GM23338 (cell line): ENCODE results near the gene SH2D3C. TPM values are rescaled to one million over a fixed set of nuclear protein-coding genes. Genes with fewer than 3 reads are reported as not detected.

Source experiments
- ATAC-seq: fragments of 200-7000 bp; cut with Tn5 transposase; 3 replicates; pipeline ENCODE4 v1.9.1; 2020
- DNase-seq: peaks from one replicate; pipeline ENCODE4 v3.0.0-alpha.2; 2015; ENCODE audit warnings: low spot score
- H2AFZ ChIP-seq: fragments of 200-600 bp; sonication (generic); 2 replicates; pipeline ENCODE4 v1.8.0; 2016; ENCODE audit warnings: antibody characterized with exemption, mild to moderate bottlenecking, moderate library complexity
- H3F3A ChIP-seq: fragments of 200-600 bp; sonication (generic); replicated peaks from 2 replicates; pipeline ENCODE4 v1.8.0; 2017; ENCODE audit warnings: antibody characterized with exemption, mixed run types, low read depth
- H3K27ac ChIP-seq: fragments of 200-600 bp; sonication (generic); 2 replicates; pipeline ENCODE4 v1.6.1; 2016; ENCODE audit warnings: low read depth
- H3K27me3 ChIP-seq: fragments of 200-600 bp; sonication (generic); 2 replicates; pipeline ENCODE4 v1.8.0; 2016; ENCODE audit warnings: mild to moderate bottlenecking, mixed run types, moderate library complexity; ENCODE audit not compliant: insufficient read depth
- H3K36me3 ChIP-seq: fragments of 200-600 bp; sonication (generic); 2 replicates; pipeline ENCODE4 v1.8.0; 2016; ENCODE audit warnings: mild to moderate bottlenecking; ENCODE audit not compliant: insufficient read depth
- H3K4me1 ChIP-seq: fragments of 200-600 bp; sonication (generic); 2 replicates; pipeline ENCODE4 v1.8.0; 2016; ENCODE audit warnings: mild to moderate bottlenecking, moderate library complexity; ENCODE audit not compliant: insufficient read depth
- H3K4me2 ChIP-seq: fragments of 200-600 bp; sonication (generic); 2 replicates; pipeline ENCODE4 v1.7.1; 2017; ENCODE audit warnings: mixed run types
- H3K4me3 ChIP-seq: fragments of 200-600 bp; sonication (generic); 2 replicates; pipeline ENCODE4 v1.6.1; 2016; ENCODE audit warnings: mixed run types
- H3K79me2 ChIP-seq: fragments of 200-600 bp; sonication (generic); replicated peaks from 2 replicates; pipeline ENCODE4 v1.8.0; 2017; ENCODE audit warnings: mild to moderate bottlenecking; ENCODE audit not compliant: insufficient read depth
- H3K9me2 ChIP-seq: fragments of 200-600 bp; sonication (generic); 2 replicates; pipeline ENCODE4 v1.8.0; 2017; ENCODE audit not compliant: insufficient read depth
- H4K20me1 ChIP-seq: fragments of 200-600 bp; sonication (generic); replicated peaks from 2 replicates; pipeline ENCODE4 v1.8.0; 2017; ENCODE audit warnings: mild to moderate bottlenecking; ENCODE audit not compliant: insufficient read depth
- H3K27ac Mint-ChIP-seq: 2 replicates; pipeline ENCODE4 v1.8.0; 2020; ENCODE audit warnings: inconsistent platforms, mild to moderate bottlenecking, moderate library complexity, mixed read lengths
- H3K27me3 Mint-ChIP-seq: 3 replicates; pipeline ENCODE4 v1.8.0; 2022; ENCODE audit warnings: low read depth, mild to moderate bottlenecking, moderate library complexity, mixed read lengths, inconsistent platforms; ENCODE audit not compliant: insufficient read depth, poor library complexity
- H3K36me3 Mint-ChIP-seq: 3 replicates; pipeline ENCODE4 v1.8.0; 2021; ENCODE audit warnings: low read depth, mild to moderate bottlenecking, inconsistent platforms, moderate library complexity, mixed read lengths
- H3K4me1 Mint-ChIP-seq: 3 replicates; pipeline ENCODE4 v1.8.0; 2020; ENCODE audit warnings: mild to moderate bottlenecking, inconsistent platforms, mixed read lengths
- H3K4me3 Mint-ChIP-seq: 3 replicates; pipeline ENCODE4 v1.8.0; 2021; ENCODE audit warnings: moderate library complexity, mild to moderate bottlenecking, inconsistent platforms, mixed read lengths
- H3K9me3 Mint-ChIP-seq: 3 replicates; pipeline ENCODE4 v1.8.0; 2020; ENCODE audit warnings: moderate library complexity, mild to moderate bottlenecking, inconsistent platforms, mixed read lengths
- CREB1 ChIP-seq: fragments of 250-450 bp; sonication (Bioruptor Pico); IDR thresholded peaks from 2 replicates; pipeline ENCODE4 v1.5.0; 2020; ENCODE audit warnings: low read depth, mild to moderate bottlenecking, moderate library complexity
- EZH2 ChIP-seq: fragments of 200-600 bp; sonication (generic); IDR thresholded peaks from one replicate; pipeline ENCODE4 v1.8.0; 2017; ENCODE audit warnings: antibody characterized with exemption, mild to moderate bottlenecking, low read depth; ENCODE audit not compliant: unreplicated experiment
- JUNB ChIP-seq: IDR thresholded peaks from one replicate; pipeline ENCODE4 v1.6.1; 2016; ENCODE audit warnings: antibody characterized with exemption; ENCODE audit not compliant: unreplicated experiment
- POLR2AphosphoS5 ChIP-seq: IDR thresholded peaks from 2 replicates; pipeline ENCODE4 v1.6.1; 2016; ENCODE audit warnings: antibody characterized with exemption, low read depth
- STAT1 ChIP-seq: IDR thresholded peaks from one replicate; pipeline ENCODE4 v1.6.1; 2016; ENCODE audit warnings: antibody characterized with exemption; ENCODE audit not compliant: unreplicated experiment
- ZNF114 ChIP-seq: fragments of 250-450 bp; sonication (Bioruptor Pico); IDR thresholded peaks from 2 replicates; pipeline ENCODE4 v1.5.0; 2020; ENCODE audit warnings: mild to moderate bottlenecking, moderate library complexity
- polyA plus RNA-seq: library from polyadenylated mRNA; unstranded; fragments of >200 nt; fragmentation: Nextera tagmentation; extraction: Ambion mirVana; gene quantifications from 2 replicates; pipeline ENCODE4 v1.2.1, GENCODE V29; 2016
- total RNA-seq: library from RNA; depleted of rRNA; stranded (reverse); fragments of >200 nt; shearing (Covaris generic); gene quantifications from 2 replicates; pipeline ENCODE4 v1.2.3, GENCODE V29; 2014
- TF ChIP-seq, protein P1 (sequence below): IDR thresholded peaks from 2 replicates; pipeline ENCODE4 v1.6.1; 2016; ENCODE audit warnings: antibody characterized with exemption

The SH2D3C gene
- total and polyA plus RNA-seq, 2 experiments from 2014 or later: 4.2 to 4.5 TPM

DNA sequence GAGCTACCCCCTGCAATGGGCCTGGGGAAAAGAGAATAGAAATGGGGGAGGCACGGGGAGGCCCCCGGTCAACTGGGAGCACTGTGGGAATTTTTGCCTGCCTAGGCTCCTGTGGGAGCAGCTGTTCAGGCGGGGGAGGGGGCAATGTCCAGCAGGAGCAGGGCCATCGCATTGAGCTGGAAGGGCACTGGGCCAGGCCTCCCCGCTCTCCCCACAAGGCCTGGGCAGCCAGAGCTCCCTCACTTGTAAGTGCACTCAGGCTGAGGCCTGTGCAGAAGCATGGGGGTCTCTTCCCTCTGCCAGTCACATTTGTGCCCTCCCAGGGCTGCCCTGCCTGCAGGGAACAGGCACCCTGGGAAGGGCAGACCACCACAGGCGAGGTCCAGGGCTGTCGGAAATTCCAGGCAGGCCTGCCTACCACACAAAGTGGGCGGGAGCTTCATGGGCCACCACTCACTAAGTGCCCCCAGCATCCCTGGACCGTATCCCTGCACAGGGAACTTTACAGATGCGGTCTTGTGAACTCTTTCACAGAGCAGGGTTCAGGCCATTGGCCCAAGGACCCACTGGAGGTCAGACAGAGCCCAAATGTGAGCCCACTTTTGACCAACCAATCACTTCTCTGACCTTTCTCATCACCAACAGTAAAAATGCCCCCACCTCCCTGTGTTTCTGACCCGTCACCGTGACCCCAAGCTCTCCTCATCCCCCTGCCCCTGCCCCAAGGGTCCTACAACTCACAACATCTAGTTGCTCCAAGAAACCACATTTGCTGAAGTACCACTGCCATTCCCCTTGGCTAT lies 72.7 kb downstream of the SH2D3C start:
- Histone ChIP-seq H3K4me2 (peak overlapping the region; percentile 43; the same call in 1 of the 2 replicates), H3K36me3 (no peaks in the 10 kb centered on the region), H3K9me2 (no peaks in the 10 kb centered on the region), H3K27ac (no peak overlapping the region), H3K27me3 (no peaks in the 10 kb centered on the region), H4K20me1 (no peaks in the 10 kb centered on the region), H3K4me3 (no peak overlapping the region), H3K4me1 (peaks cover 5% of the 10 kb centered on the region; the same call in 1 of the 2 replicates), H3F3A (0 out of 2 replicates have a peak, but pooled peaks cover 5% of the 10 kb centered on the region), H2AFZ (no peak overlapping the region), H3K79me2 (no peaks in the 10 kb centered on the region)
- ATAC-seq (no peak), DNase-seq (no peak)
- Mint-ChIP-seq H3K9me3 (peaks cover 4% of the 10 kb centered on the region; the same call in 2 of the 3 replicates), H3K27me3 (peaks cover 6% of the 10 kb centered on the region), H3K4me1 (peaks cover 17% of the 10 kb centered on the region), H3K36me3 (no peaks in the 10 kb centered on the region; the same call in 2 of the 3 replicates), H3K27ac (no peak overlapping the region), H3K4me3 (no peak overlapping the region)
- TF ChIP-seq CREB1: no peak

DNA sequence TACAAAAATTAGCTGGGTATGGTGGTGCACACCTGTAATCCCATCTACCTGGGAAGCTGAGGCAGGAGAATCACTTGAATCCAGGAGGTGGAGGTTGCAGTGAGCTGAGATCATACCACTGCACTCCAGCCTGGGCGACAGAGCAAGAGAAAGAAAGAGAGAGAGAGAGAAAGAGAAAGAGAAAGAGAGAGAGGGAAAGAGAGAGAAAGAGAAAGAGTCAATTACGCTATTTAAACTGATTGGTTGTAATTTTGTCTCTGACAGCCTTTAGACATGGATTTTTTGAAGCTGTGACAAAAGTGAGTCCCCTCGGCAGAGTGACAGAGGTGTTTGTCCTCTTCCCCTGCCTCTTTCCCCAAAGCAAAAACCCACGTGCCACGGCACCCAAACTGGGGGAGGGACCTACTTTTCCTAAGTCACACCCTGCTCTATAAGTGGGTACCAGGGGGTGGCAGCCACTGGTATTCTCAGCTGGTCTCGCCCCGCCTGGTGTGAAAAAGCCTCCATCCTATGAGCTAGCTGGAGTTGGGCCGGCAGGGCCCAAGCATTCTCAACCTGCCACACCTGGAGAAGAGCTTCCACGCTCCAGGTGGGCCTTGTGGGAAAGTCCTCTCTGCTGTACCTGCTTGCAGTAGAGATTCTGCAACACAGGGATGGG lies 75.0 kb downstream of the SH2D3C start:
- Mint-ChIP-seq H3K36me3 (no peaks in the 10 kb centered on the region; the same call in 2 of the 3 replicates), H3K4me1 (peaks cover 14% of the 10 kb centered on the region), H3K27ac (no peak overlapping the region), H3K4me3 (no peak overlapping the region), H3K27me3 (peaks cover 6% of the 10 kb centered on the region), H3K9me3 (peaks cover under 1% of the 10 kb centered on the region; the same call in 2 of the 3 replicates)
- Histone ChIP-seq H3K9me2 (no peaks in the 10 kb centered on the region), H3K27ac (no peak overlapping the region), H2AFZ (no peak overlapping the region), H3F3A (no peaks in the 10 kb centered on the region; the same call in 1 of the 2 replicates), H3K79me2 (no peaks in the 10 kb centered on the region), H3K4me3 (no peak overlapping the region), H3K36me3 (no peaks in the 10 kb centered on the region), H3K4me1 (peaks cover 5% of the 10 kb centered on the region; the same call in 1 of the 2 replicates), H4K20me1 (no peaks in the 10 kb centered on the region), H3K4me2 (no peak overlapping the region), H3K27me3 (no peaks in the 10 kb centered on the region)
- ATAC-seq (no peak), DNase-seq (no peak)
- no peak for TF ChIP-seq EZH2
- TF ChIP-seq STAT1: no peak
- no peak for TF ChIP-seq ZNF114 (CRISPR knock-in tag)
- no peak for TF ChIP-seq JUNB
- no peak for TF ChIP-seq POLR2AphosphoS5
- TF ChIP-seq, protein P1, sequence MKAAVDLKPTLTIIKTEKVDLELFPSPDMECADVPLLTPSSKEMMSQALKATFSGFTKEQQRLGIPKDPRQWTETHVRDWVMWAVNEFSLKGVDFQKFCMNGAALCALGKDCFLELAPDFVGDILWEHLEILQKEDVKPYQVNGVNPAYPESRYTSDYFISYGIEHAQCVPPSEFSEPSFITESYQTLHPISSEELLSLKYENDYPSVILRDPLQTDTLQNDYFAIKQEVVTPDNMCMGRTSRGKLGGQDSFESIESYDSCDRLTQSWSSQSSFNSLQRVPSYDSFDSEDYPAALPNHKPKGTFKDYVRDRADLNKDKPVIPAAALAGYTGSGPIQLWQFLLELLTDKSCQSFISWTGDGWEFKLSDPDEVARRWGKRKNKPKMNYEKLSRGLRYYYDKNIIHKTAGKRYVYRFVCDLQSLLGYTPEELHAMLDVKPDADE: no peak
